ENCODE measurements around the gene NLRP13.

The NLRP13 gene

DNA sequence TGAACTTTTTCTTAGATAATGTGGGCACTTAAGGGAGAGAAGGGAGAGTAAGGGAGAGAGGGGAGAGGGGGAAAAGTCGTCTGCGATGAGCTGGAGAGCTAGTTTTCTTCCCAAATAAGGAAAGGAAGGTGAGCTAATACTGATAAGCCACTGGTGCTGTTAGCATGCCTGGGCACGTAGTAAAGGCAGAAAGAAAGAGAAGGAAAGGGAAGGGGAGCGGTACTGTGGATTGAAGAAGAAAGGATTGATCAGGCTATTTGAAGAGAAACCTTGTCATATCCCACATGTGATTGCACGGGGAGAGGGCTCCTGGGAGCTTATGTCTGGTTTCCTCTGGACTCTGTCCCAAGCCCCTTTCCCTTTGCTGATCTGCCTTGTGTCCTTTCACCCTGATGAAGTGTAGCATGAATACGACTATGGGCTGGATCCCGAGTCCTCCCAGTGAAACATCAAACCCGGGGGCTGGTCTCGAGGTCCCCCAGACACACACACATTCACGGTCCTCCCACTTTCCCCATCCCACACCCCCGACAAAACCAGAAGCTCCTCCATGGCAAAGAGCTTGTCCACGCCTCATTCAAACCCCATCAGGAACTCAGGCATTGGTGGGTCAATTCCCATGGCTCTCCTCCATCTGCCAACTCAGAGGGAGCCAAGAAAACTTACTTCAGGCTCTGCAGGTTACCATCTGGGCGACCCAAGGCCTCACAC lies 30.6 kb downstream of the NLRP13 start:
- DNase-seq, result no peak

DNA sequence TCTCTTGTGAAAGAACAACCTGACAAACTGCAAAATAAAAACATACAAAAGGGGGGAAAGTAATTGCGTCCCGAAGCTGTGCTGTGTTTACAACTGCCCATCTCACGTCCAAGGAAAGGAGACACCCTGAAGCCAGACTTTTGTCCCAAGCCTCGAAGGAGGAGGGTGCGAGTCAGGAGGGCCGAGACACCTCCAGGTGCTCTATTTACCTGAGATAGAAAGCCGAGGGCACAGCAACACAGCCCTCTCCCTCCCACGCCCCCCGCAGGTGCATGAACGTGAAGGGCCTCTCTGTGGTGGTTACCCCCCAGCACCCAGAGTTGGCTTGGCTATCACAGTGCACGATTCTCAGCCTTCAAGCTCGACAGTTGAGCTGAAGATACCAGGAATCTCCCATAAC lies 33.2 kb downstream of the NLRP13 start:
- DNase-seq, result no peak

DNA sequence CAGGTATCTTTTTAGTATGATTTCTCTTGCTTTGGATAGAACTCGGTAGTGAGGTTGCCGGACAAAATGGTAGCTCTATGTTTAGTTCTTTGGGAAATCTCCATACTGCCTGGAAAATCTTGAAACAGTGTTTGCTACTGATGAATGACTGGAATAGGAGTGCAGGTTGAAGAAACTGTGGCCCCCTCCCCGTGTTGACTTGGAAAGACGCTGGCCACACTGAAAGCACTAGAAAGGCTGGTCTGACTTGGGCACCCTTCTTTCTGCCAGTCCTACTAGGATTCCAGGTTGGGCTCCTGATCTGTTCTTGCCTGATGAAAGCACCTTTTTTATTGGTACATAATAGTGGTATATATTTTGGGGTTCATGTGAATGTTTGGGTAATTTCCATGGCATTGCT lies 49.5 kb downstream of the NLRP13 start:
- no peak for DNase-seq

DNA sequence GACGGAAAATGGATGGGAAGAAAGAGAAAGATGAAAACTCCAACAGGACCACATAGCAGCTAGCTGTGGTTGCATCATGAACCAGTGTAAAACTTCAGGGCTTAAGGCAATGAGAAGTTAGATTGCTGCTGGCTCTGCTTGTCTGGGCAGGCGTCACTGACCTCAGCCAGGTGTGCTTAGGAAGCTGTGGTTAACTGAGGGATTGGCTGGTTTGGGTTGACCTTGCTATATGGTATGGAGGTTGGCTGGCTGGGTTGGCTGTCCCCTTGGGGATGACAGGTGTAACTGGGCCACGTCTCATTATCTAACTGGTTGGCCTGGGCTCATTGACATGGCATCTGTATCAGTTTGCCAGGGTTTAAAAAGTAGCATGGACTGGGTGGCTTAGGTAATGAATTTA lies 54.9 kb downstream of the NLRP13 start:
- DNase-seq, result no peak

DNA sequence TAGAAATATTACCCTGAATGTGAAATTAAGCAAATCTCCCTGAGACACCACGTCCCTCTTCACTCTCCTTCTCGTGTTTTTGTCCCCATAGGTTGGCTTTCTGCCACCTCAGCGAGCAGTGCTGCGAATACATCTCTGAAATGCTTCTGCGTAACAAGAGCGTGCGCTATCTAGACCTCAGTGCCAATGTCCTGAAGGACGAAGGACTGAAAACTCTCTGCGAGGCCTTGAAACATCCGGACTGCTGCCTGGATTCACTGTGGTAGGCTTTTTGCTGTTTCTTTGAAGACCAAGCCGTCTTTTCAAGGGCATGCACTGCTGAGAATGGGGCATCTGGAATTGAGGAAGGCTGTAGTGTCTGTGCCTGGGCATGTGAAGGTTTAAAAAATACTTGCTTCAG lies 61.4 kb downstream of the NLRP13 start:
- DNase-seq, result no peak

DNA sequence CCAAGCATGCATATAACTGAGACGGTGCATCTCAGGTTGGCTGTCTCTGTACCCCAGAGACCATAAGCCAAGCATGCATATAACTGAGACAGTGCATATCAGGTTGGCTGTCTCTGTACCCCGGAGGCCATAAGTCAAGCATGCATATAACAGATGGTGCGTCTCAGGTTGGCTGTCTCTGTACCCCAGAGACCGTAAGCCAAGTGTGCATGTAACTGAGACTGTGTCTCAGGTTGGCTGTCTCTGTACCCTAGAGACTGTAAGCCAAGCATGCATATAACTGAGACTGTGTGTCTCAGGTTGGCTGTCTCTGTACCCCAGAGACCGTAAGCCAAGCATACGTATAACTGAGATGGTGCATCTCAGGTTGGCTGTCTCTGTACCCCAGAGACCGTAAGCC lies 65.0 kb downstream of the NLRP13 start:
- no peak for DNase-seq

DNA sequence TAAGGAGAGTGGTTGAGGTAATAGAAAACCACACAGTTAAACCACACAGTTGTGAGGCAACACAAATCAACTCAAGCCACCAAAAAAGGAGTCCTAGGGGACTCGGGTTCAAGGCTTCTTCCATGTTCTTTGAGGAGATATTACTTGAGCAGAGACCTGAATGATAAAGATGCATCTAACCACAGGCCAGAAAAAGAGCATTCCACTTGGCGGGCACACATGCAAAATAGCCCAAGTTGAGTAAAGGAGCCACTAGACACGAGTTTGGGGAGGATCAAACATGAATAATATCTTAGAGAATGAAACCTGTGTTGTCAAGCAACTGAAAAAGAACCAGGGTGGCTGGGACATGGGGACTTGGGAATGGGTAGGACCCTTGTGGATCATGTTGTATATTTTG lies 65.6 kb downstream of the NLRP13 start:
- no peak for DNase-seq

DNA sequence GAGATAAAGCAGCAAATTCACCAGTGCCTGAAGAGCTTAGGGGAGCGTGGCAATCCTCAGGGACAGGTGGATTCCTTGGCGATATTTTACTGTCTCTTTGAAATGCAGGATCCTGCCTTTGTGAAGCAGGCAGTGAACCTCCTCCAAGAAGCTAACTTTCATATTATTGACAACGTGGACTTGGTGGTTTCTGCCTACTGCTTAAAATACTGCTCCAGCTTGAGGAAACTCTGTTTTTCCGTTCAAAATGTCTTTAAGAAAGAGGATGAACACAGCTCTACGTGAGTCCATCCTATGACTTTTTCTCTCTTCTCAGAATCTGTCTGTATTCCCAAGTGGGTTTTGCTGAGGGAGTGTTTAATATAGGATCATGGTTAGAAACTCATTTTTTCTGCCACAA lies 73.2 kb downstream of the NLRP13 start:
- DNase-seq, result no peak

DNA sequence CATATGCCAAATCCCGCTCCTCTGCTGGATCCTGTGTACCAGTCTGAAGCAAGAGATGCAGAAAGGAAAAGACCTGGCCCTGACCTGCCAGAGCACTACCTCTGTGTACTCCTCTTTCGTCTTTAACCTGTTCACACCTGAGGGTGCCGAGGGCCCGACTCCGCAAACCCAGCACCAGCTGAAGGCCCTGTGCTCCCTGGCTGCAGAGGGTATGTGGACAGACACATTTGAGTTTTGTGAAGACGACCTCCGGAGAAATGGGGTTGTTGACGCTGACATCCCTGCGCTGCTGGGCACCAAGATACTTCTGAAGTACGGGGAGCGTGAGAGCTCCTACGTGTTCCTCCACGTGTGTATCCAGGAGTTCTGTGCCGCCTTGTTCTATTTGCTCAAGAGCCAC lies 73.7 kb downstream of the NLRP13 start:
- DNase-seq, result no peak

DNA sequence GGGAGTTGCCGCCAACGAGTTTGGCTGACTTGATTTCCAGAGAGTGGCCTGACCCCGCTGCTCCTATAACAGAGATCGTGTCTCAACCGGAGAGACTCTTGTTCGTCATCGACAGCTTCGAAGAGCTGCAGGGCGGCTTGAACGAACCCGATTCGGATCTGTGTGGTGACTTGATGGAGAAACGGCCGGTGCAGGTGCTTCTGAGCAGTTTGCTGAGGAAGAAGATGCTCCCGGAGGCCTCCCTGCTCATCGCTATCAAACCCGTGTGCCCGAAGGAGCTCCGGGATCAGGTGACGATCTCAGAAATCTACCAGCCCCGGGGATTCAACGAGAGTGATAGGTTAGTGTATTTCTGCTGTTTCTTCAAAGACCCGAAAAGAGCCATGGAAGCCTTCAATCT lies 74.2 kb downstream of the NLRP13 start:
- no peak for DNase-seq

DNA sequence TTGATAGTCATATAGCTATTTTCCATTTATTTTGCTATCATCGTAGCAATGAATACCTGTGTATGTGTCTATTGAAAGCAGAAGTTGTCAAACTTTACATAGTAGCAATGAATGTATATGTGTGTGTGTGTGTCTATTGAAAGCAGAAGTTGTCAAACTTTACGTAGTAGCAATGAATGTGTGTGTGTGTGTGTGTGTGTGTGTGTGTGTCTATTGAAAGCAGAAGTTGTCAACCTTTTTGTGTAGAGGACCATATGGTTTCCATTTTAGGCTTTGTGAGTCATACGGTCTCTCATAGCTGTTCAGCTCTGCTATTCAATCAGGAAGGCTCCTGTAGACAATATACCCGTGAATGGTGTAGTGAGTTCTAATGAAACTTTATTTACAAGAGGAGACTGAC lies 75.0 kb downstream of the NLRP13 start:
- no peak for DNase-seq

DNA sequence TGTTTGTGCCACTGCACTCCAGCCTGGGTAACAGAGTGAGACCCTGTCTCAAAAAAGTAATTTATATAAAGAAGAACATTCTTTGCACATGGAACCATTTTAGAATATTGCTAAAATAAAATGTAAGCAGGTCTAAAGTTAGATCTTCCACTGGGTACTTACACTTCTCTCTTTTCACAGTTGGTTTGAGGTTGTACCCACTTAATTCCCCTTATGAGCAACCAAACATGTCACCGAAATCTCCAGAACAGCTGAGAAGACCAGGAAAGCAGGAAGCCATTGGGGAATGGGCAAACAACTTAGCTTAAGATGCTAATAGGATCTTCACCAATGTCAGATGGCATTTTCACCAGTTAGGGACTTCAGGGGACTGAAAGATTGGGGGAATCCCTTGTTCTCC lies 77.0 kb downstream of the NLRP13 start:
- DNase-seq, result no peak

Data from activated T-cell treated with anti-CD3 and anti-CD28 coated beads, Interleukin-2, amount 50 U/mL, for 48 hours (primary cell).